Measurements from ENCODE around the gene OIT3. TPM values are rescaled to one million over a fixed set of nuclear protein-coding genes. Genes with fewer than 3 reads are reported as not detected.

The OIT3 gene
- total RNA-seq, result under 0.01 and 0.13 TPM in 2 replicates

DNA sequence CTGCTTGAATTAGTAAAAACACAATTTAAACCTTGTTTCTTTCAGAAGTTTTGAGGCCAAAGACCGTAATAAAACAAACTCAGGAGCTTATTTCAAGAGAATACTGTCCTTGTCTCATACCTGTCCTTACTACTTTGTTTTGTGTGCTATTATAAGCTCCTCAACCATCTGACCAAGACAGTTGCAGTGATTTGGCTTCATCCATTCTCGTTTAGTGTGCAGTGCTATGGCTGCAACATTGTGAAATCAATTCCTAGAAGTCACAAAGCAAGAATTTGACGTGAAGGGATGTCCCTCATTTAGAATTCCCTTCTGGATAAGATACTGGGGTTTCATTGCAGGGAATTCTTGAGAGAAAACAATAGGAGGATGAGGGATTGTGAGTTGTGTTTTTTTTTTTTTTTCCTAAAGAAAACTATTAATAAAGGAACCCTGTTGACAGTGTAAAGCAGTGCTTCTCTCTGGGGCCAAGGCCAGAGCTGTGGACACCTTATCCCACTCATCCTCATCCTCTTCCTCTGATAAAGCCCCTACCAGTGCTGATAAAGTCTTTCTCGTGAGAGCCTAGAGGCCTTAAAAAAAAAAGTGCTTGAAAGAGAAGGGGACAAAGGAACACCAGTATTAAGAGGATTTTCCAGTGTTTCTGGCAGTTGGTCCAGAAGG lies at the start of gene OIT3:
Gene OIT3, plus strand, starts transcription at position 604 of the 663 bp plus-strand sequence. CDS start 60 bp downstream, outside the sequence.
- DNase-seq (ENCODE audit: low read depth in 2 of 2), result no peak

DNA sequence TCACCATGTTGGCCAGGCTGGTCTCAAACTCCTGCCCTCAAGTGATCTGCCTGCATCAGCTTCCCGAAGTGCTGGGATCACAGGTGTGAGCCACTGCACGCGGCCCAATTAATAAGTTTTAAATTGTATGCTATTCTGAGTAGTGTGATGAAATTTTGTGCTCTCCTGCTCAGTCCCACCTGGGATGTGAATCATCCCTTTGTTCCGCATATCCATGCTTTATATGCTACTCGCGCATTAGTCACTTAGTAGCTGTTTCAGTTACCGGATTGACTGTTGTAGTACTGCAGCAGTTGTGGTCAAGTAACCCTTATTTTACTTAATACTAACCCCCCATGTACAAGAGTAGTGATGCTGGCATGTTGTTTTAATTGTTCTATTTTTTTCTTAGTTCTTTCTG lies 47.3 kb upstream of the OIT3 start:
- DNase-seq (ENCODE audit: low read depth in 2 of 2), result peak; percentile 45 to 74

- peak in 1 of 2 donors; percentile 5 for DNase-seq (ENCODE audit: low read depth in 2 of 2)
These were observed 45.9 kb upstream of the OIT3 start for GRCh38 chr10:72847681-72848080.

- DNase-seq (ENCODE audit: low read depth in 2 of 2), result no peak
These were observed 42.7 kb upstream of the OIT3 start for GRCh38 chr10:72850861-72851260.

- DNase-seq (ENCODE audit: low read depth in 2 of 2), result no peak
These were observed 42.0 kb upstream of the OIT3 start for GRCh38 chr10:72851509-72851908.

DNA sequence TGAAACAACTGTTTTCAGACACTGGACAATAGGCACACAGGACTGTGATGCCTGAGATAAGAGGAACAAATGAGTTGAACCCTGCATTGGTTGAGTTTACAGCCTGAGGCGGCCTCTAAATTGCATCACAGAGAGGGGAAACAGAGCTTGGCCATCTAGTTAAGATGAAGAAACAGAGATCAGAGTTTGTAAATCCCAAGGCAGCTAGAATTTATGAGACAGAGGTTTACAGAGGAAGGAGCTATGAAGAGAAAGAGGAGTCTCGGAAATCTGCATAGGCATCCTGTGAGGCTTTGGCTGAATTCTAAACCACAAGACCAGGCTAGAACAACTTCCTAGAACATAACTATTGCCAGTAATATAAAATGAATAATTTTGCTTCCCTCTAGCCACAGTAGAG lies 41.0 kb upstream of the OIT3 start:
- no peak for DNase-seq (ENCODE audit: low read depth in 2 of 2)

DNA sequence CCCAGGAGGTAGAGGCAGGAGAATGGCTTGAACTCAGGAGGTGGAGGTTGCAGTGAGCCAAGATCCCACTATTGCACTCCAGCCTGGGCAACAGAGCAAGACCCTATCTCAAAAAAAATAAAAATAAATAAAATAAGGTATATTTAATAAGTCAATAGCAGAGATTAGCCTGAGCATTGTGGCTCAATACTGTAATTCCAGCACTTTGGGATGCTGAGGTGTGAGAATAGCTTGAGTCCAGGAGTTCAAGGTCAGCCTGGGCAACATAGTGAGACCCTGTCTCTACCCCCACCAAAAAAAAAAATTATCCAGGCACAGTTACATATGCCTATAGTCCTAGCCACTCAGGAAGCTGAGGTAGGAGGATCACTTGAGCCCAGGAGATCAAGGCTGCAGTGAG lies 38.4 kb upstream of the OIT3 start:
- DNase-seq (ENCODE audit: low read depth in 2 of 2), result no peak

DNA sequence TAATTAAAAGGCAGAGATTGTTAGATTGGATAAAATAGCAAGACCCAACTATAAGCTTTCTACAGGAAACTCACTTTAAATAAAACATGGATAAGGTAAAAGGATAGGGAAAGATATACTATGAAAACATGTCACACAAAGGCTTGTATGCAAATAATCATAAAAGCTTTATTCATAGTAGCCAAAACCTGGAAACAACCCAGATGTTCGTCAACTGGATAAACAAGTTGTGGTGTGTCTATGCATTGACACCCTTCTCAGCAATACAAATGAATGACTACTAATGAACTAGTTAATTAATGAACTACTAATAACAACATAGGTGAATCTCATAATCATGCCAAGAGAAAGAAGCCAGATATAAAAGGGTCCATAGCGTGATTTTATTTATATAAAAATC lies 37.7 kb upstream of the OIT3 start:
- no peak for DNase-seq (ENCODE audit: low read depth in 2 of 2)

DNA sequence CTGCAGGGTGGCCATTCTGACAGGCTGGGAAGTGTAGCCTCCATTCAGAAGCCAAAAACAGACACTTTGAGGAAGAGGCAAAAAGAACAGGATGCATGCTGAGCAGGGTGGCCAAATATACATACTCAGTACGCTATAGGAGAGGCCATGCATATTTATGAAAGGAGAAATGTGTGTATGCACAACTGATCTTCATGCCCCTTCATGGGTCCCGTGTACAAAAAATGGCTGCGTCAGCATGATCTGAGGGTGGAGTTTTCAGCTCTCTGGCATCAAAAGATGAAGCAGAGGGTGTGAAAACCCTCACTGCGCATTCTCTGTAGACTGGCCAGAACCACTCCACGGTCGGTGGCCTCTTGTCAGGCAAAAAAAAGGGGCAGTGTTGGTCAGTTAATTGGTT lies 35.5 kb upstream of the OIT3 start:
- no peak for DNase-seq (ENCODE audit: low read depth in 2 of 2)

GRCh38 chr10:72862957-72863356 lies 30.6 kb upstream of the OIT3 start:
- DNase-seq (ENCODE audit: low read depth in 2 of 2), result no peak

DNA sequence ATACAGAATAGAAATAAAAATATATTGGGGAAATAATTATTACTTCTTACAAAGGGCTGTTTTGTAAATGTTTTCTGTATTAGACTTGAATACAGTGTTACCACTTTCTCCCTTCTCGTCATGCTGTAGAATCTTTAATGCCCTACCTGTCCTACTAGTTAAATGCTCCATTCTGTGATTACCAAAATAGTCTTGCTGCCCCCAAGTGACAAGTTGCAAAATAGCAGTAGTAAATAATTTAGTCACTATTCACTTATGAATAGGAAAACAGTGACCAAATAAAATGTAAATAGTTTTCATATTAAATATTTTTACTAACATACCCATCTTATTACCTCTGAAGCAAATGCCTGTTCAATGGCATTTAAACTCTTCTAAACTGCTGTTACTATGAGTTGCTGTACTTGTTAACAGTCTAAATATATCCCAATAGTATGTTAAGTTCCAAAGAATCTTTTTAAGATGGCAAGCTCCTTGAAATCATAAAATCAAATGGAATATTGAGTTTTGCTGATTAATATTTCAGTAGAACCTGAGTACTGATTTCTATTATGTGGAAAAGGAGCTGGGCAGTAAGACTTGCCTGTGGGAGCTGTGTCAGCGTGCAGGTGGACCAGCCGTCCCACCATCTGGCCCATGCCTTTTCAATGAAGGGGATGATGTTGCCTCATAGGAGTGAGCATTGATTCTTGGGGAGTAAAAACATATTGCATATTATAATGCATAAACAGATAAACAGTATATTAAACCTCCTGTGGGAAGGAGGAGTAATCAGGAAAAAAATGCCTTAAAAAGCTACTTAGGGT lies 18.1 kb upstream of the OIT3 start:
- peak; percentile 41 to 59 for DNase-seq (ENCODE audit: low read depth in 2 of 2)

DNA sequence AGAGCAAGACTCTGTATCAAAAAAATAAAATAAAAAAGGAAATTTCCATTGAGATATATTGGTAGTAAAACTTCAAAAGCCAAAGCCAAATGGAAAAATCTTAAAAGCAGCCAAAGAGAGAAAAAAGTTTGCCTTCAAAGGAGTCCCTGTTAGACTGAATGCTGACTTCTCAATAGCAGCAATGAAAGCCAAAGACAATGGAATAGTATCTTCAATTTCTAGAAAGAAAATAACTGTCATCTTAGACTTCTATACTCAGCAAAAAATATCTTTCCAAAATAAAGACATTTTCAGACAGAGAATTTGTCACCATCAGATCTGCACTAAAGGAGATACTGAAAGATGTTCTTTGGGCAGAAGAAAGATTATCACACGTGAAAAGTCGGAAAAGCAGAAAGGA lies 14.3 kb upstream of the OIT3 start:
- no peak for DNase-seq (ENCODE audit: low read depth in 2 of 2)

DNA sequence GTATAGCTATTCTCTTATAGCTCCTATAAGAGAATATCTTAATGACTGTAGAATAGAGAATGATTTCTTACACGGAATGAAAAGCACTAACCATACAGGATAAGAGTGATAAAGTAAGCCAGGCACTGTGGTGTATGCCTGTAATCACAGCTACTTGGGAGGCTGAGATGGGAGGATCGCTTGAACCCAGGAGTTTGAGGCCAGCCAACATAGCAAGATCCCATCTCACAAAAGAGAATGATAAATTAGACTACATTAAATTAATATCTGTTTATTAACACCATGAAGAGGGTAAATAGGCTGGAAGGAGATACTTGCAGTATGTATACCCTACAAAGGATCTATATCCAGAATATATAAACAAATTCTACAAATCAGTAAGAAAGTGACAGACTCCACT lies 12.2 kb upstream of the OIT3 start:
- no peak for DNase-seq (ENCODE audit: low read depth in 2 of 2)

DNA sequence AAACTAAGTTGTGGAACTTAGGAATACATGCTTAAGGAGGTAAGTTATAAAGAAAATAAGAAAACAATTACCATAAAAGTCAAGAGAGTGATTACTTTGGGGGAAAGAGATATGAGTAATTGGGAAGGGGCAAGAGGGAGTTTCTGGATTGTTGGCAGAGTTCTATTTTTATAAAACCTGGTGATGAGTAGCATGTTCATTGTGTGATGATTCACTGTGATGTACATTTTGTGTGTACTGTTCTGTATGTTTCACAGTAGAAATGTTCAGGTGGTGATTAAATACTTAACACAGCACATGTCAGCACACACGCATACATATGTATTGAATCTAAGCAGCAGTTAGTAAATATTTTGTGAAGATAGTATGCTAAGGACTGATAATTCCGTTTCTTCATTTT lies 9.7 kb upstream of the OIT3 start:
- no peak for DNase-seq (ENCODE audit: low read depth in 2 of 2)

DNA sequence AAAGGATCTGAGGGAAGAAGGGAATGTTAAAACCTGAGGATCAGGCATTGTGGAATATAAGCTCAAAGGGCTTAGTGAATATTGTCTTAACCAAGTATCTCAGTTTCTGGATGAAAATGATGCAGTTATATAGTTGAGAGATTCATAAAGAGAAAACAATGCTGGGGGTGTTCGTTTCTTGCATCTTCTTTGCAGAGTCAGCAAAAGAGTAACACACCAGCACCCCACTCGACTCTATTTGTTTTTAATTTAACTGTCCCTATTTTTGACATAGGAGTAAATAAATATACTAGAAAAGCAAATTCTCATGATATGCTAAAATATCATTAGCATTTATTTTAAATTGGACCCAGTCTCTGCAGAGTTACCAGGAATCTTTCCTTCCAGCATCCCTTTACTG lies 7.6 kb upstream of the OIT3 start:
- no peak for DNase-seq (ENCODE audit: low read depth in 2 of 2)

- DNase-seq (ENCODE audit: low read depth in 2 of 2), result peak in 1 of 2 donors; percentile 44
These were observed 6.9 kb upstream of the OIT3 start for GRCh38 chr10:72886621-72887020.

- DNase-seq (ENCODE audit: low read depth in 2 of 2), result peak; percentile 54 to 81
These were observed 6.5 kb upstream of the OIT3 start for GRCh38 chr10:72887043-72887442.

DNA sequence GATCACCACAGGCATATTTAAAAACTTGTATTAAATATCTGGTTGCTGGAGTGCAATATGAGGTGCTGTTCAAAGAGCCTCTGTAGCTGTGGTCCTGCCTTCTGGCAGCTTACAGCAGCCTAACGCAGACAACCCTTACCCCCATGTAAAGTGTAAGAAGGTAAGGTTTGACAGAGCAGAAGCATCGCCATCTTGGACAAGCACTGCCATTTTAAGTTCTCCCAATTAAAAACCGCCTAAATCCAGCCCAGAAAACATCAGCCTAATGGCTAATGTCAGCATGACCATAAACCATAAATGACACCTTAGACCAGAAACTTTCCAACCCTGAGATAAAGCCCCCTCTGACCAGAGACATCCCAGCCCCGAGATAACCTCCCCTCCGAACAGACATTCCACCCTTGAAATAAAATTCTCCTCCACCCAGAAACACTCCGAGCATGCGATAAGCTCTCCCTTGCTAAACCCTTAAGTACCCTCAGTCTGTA lies 5.3 kb upstream of the OIT3 start:
- DNase-seq (ENCODE audit: low read depth in 2 of 2), result peak in 1 of 2 donors; percentile 7

DNA sequence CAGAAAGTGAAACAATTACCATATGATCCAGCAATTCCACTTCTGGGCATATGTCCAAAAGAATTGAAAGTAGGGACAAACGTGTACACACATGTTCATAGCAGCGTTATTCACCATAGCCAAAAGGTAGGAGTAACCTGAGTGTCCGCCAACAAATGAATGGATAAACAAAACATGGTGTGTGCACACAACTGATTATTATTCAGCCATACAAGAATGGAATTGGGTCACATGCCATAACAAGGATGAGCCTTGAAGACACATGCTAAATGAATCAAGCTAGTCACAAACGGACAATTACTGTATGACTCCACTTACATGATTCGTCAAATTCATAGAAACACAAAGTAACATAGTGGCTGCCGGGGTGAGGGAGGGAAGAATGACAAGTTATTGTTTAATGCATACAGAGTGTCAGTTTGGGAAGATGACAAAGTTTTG lies 4.1 kb upstream of the OIT3 start:
- DNase-seq (ENCODE audit: low read depth in 2 of 2), result peak; percentile 48 to 54

GRCh38 chr10:72890086-72890485 lies 3.5 kb upstream of the OIT3 start:
- DNase-seq (ENCODE audit: low read depth in 2 of 2), result no peak

DNA sequence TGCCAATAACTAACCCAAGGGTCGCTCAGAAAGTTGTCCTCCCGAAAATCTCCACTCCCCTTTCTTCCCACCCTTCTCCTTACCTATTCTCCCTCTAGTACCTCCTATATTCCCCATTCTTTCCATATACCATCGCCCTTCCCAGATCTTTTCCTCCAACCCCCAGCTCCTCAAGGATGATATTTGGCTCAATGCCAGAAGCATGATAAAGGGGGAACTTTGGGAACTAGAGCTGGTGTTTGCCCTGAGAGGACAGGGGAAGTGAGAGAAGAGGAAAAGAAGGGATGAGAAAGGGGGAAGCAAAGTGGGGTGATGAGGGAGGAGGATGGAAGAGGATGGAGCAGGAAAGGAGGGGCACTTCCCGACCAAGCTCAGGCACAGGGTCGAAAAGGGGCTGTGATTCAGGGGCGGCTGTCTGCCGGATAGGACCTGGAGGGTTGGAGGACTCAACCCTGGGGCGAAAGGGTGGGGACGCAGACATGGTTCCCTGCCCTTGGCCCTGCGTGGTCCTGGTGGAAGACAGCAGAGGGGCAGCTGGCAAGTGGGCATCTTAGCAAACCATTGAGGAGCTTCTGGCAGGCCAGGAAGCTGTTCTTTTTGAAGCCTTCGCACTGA lies 1.8 kb downstream of the OIT3 start:
- no peak for DNase-seq (ENCODE audit: low read depth in 2 of 2)

DNA sequence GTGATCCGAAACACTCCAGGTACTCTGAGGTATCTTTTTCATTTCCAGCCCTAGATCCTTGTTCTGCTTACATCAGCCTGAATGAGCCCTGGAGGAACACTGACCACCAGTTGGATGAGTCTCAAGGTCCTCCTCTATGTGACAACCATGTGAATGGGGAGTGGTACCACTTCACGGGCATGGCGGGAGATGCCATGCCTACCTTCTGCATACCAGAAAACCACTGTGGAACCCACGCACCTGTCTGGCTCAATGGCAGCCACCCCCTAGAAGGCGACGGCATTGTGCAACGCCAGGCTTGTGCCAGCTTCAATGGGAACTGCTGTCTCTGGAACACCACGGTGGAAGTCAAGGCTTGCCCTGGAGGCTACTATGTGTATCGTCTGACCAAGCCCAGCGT lies 5.1 kb downstream of the OIT3 start:
- no peak for DNase-seq (ENCODE audit: low read depth in 2 of 2)

Data from dermis microvascular lymphatic vessel endothelial cell (primary cell).